CD4-positive, CD25-positive, alpha-beta regulatory T cell (primary cell): Measurements from ENCODE around the gene RAB6A. TPM values are rescaled to one million over a fixed set of nuclear protein-coding genes. Genes with fewer than 3 reads are reported as not detected.
A peak's percentile ranks its signal among the peaks of the same experiment; 100 is the strongest.

Source experiments
- ATAC-seq, 2 donors: fragments of 150-1000 bp; cut with Tn5 transposase; one replicate each; pipeline ENCODE4 v1.10.0; 2021; ENCODE audit warnings: low read depth in 2 of 2, moderate number of reproducible peaks in 2 of 2, moderate library complexity in 1 of 2
- DNase-seq, 3 donors: peaks; one replicate each; pipeline versions ENCODE4 v3.0.0 to v3.0.0-alpha.2; 2012 to 2022; ENCODE audit warnings: mixed read lengths in 1 of 3
- H3K27ac ChIP-seq: one replicate; pipeline ENCODE4 v1.7.0; 2013; ENCODE audit warnings: mild to moderate bottlenecking, low read length; ENCODE audit not compliant: insufficient read depth, poor library complexity, severe bottlenecking
- H3K27me3 ChIP-seq: one replicate; pipeline ENCODE4 v1.7.0; 2013; ENCODE audit warnings: low read length; ENCODE audit not compliant: control insufficient read depth, insufficient read depth
- H3K36me3 ChIP-seq: one replicate; pipeline ENCODE4 v1.7.0; 2013; ENCODE audit warnings: mild to moderate bottlenecking, low read length, moderate library complexity; ENCODE audit not compliant: control insufficient read depth, insufficient read depth
- H3K4me1 ChIP-seq: 2 replicates; pipeline ENCODE4 v1.7.0; 2013; ENCODE audit warnings: mild to moderate bottlenecking, low read length; ENCODE audit not compliant: insufficient read depth, control insufficient read depth, poor library complexity, severe bottlenecking
- H3K4me3 ChIP-seq: one replicate; pipeline ENCODE4 v1.7.0; 2013; ENCODE audit warnings: low read depth, mild to moderate bottlenecking, low read length, moderate library complexity
- H3K9me3 ChIP-seq, 2 experiments: 1 replicate in 1 of 2; 2 replicates in 1 of 2; pipeline ENCODE4 v1.7.0; 2013; ENCODE audit warnings: low read length in 2 of 2, mild to moderate bottlenecking in 1 of 2, moderate library complexity in 1 of 2; ENCODE audit not compliant: control insufficient read depth in 2 of 2
- H3K27ac Mint-ChIP-seq, 3 donors: one replicate each; pipeline ENCODE4 v1.8.0; 2020 to 2022; ENCODE audit warnings: mild to moderate bottlenecking in 3 of 3, mixed read lengths in 3 of 3, moderate library complexity in 2 of 3
- H3K27me3 Mint-ChIP-seq: one replicate; pipeline ENCODE4 v1.8.0; 2022; ENCODE audit warnings: mild to moderate bottlenecking, mixed read lengths
- H3K36me3 Mint-ChIP-seq: one replicate; pipeline ENCODE4 v1.8.0; 2020; ENCODE audit warnings: mixed read lengths
- H3K4me1 Mint-ChIP-seq, 4 donors: one replicate each; pipeline ENCODE4 v1.8.0; 2020 to 2022; ENCODE audit warnings: mixed read lengths in 4 of 4, mild to moderate bottlenecking in 1 of 4
- H3K4me3 Mint-ChIP-seq, 4 donors: one replicate each; pipeline ENCODE4 v1.8.0; 2020 to 2022; ENCODE audit warnings: mild to moderate bottlenecking in 4 of 4, mixed read lengths in 4 of 4, moderate library complexity in 3 of 4
- H3K9me3 Mint-ChIP-seq, 7 donors: one replicate each; pipeline ENCODE4 v1.8.0; 2020 to 2022; ENCODE audit warnings: mixed read lengths in 7 of 7, mild to moderate bottlenecking in 3 of 7, moderate library complexity in 2 of 7
- polyA plus RNA-seq, 4 donors: library from polyadenylated mRNA; unstranded; fragments of 300-500 nt; fragmentation: Illumina TruSeq; gene quantifications; one replicate each; pipeline ENCODE4 v1.2.3, GENCODE V29; 2021
- total RNA-seq: library from RNA; stranded (reverse); gene quantifications from one replicate; pipeline ENCODE4 v1.2.3, GENCODE V29; 2022

The RAB6A gene
- total and polyA plus RNA-seq, 5 donors from 2014 or later: 79.0 to 124 (median 119) TPM

GRCh38 chr11:73661035-73661628, 99.7 kb downstream of the RAB6A start:
- DNase-seq (peak; percentile 67 to 75 (median 68)), ATAC-seq (peak; percentile 85 to 88)
- Mint-ChIP-seq H3K36me3 (peaks cover 12% of the 10 kb centered on the region), H3K4me3 (peak overlapping the region in 2 of 4 donors; percentile 25 to 62), H3K27ac (peak overlapping the region in 1 of 3 donors; percentile 48), H3K27me3 (no peaks in the 10 kb centered on the region), H3K9me3 (peaks cover 0 to 2% (median 0%) of the 10 kb centered on the region in 7 donors), H3K4me1 (peaks cover 0 to 33% (median 8%) of the 10 kb centered on the region in 4 donors)
- no peaks in the 10 kb centered on the region for H3K27me3 ChIP-seq
- H3K4me3 ChIP-seq: peak overlapping the region; percentile 37
- H3K36me3 ChIP-seq: no peaks in the 10 kb centered on the region
- no peak overlapping the region for H3K27ac ChIP-seq
- H3K4me1 ChIP-seq: peaks cover 9% of the 10 kb centered on the region
- H3K9me3 ChIP-seq: no peaks in the 10 kb centered on the region

- H3K36me3 Mint-ChIP-seq: peaks cover 12% of the 10 kb centered on the region
- H3K27ac ChIP-seq: no peak overlapping the region
- peak overlapping the region in 1 of 3 donors; percentile 79 for H3K27ac Mint-ChIP-seq
- peak overlapping the region in 1 of 4 donors; percentile 62 for H3K4me3 Mint-ChIP-seq
- no peaks in the 10 kb centered on the region for H3K36me3 ChIP-seq
- H3K4me1 ChIP-seq: peaks cover 9% of the 10 kb centered on the region
- H3K9me3 Mint-ChIP-seq: peaks cover 0 to 2% (median 0%) of the 10 kb centered on the region in 7 donors
- H3K4me3 ChIP-seq: peak overlapping the region; percentile 37
- H3K27me3 ChIP-seq: no peaks in the 10 kb centered on the region
- DNase-seq (no peak), ATAC-seq (peak in 1 of 2 donors; percentile 21)
- H3K4me1 Mint-ChIP-seq: peaks cover 0 to 33% (median 8%) of the 10 kb centered on the region in 4 donors
- H3K27me3 Mint-ChIP-seq: no peaks in the 10 kb centered on the region
- H3K9me3 ChIP-seq: no peaks in the 10 kb centered on the region
These were observed 100.3 kb downstream of the RAB6A start for GRCh38 chr11:73660497-73661034.

GRCh38 chr11:73659961-73660360, 100.9 kb downstream of the RAB6A start:
- Mint-ChIP-seq H3K4me3 (peak overlapping the region in 1 of 4 donors; percentile 53), H3K4me1 (peaks cover 0 to 33% (median 7%) of the 10 kb centered on the region in 4 donors), H3K27ac (no peak overlapping the region), H3K9me3 (peaks cover 0 to 2% (median 0%) of the 10 kb centered on the region in 7 donors), H3K27me3 (no peaks in the 10 kb centered on the region), H3K36me3 (peaks cover 8% of the 10 kb centered on the region)
- Histone ChIP-seq H3K27me3 (no peaks in the 10 kb centered on the region), H3K9me3 (no peaks in the 10 kb centered on the region), H3K4me1 (peaks cover 9% of the 10 kb centered on the region), H3K4me3 (no peak overlapping the region), H3K27ac (no peak overlapping the region), H3K36me3 (no peaks in the 10 kb centered on the region)
- ATAC-seq (no peak), DNase-seq (no peak)

GRCh38 chr11:73656985-73657384, 103.9 kb downstream of the RAB6A start:
- Mint-ChIP-seq H3K27me3 (no peaks in the 10 kb centered on the region), H3K9me3 (no peaks in the 10 kb centered on the region), H3K4me1 (peaks cover 0 to 18% (median 1%) of the 10 kb centered on the region in 4 donors), H3K36me3 (peaks cover 22% of the 10 kb centered on the region), H3K4me3 (no peak overlapping the region), H3K27ac (peak overlapping the region in 1 of 3 donors; percentile 9)
- no peak overlapping the region for H3K27ac ChIP-seq
- H3K4me3 ChIP-seq: no peak overlapping the region
- no peaks in the 10 kb centered on the region for H3K36me3 ChIP-seq
- no peak for ATAC-seq
- H3K4me1 ChIP-seq: peaks cover 9% of the 10 kb centered on the region
- H3K9me3 ChIP-seq: no peaks in the 10 kb centered on the region
- DNase-seq: no peak
- no peaks in the 10 kb centered on the region for H3K27me3 ChIP-seq

GRCh38 chr11:73655686-73656085, 105.2 kb downstream of the RAB6A start:
- ATAC-seq (no peak), DNase-seq (no peak)
- H3K27ac ChIP-seq: no peak overlapping the region
- H3K4me1 ChIP-seq: peaks cover 2% of the 10 kb centered on the region
- no peak overlapping the region for H3K4me3 ChIP-seq
- Mint-ChIP-seq H3K27ac (no peak overlapping the region), H3K9me3 (no peaks in the 10 kb centered on the region), H3K4me3 (no peak overlapping the region), H3K4me1 (peaks cover 0 to 7% (median 1%) of the 10 kb centered on the region in 4 donors), H3K27me3 (no peaks in the 10 kb centered on the region), H3K36me3 (peaks cover 23% of the 10 kb centered on the region)
- H3K9me3 ChIP-seq: no peaks in the 10 kb centered on the region
- H3K27me3 ChIP-seq: no peaks in the 10 kb centered on the region
- H3K36me3 ChIP-seq: peaks cover under 1% of the 10 kb centered on the region

- H3K4me1 ChIP-seq: no peaks in the 10 kb centered on the region
- DNase-seq (no peak), ATAC-seq (no peak)
- Mint-ChIP-seq H3K4me1 (peaks cover 0 to 3% (median 2%) of the 10 kb centered on the region in 4 donors), H3K4me3 (no peak overlapping the region), H3K9me3 (no peaks in the 10 kb centered on the region), H3K27ac (peak overlapping the region in 1 of 3 donors; percentile 83), H3K27me3 (no peaks in the 10 kb centered on the region), H3K36me3 (peaks cover 23% of the 10 kb centered on the region)
- peaks cover 3% of the 10 kb centered on the region for H3K36me3 ChIP-seq
- no peaks in the 10 kb centered on the region for H3K27me3 ChIP-seq
- no peaks in the 10 kb centered on the region for H3K9me3 ChIP-seq
- H3K4me3 ChIP-seq: no peak overlapping the region
- no peak overlapping the region for H3K27ac ChIP-seq
These were observed 106.3 kb downstream of the RAB6A start for GRCh38 chr11:73654482-73655021.

GRCh38 chr11:73653996-73654395, 106.9 kb downstream of the RAB6A start:
- Histone ChIP-seq H3K4me1 (no peaks in the 10 kb centered on the region), H3K4me3 (no peak overlapping the region), H3K27me3 (no peaks in the 10 kb centered on the region), H3K36me3 (peaks cover 3% of the 10 kb centered on the region), H3K9me3 (no peaks in the 10 kb centered on the region), H3K27ac (no peak overlapping the region)
- Mint-ChIP-seq H3K4me3 (no peak overlapping the region), H3K27ac (peak overlapping the region in 1 of 3 donors; percentile 83), H3K9me3 (no peaks in the 10 kb centered on the region), H3K27me3 (no peaks in the 10 kb centered on the region), H3K4me1 (peaks cover 0 to 7% (median 7%) of the 10 kb centered on the region in 4 donors), H3K36me3 (peaks cover 23% of the 10 kb centered on the region)
- DNase-seq: no peak
- no peak for ATAC-seq
